ENCODE measurements around the gene NOL7.

NOL7 gene

GRCh38 chr6:13660893-13661292, 45.8 kb downstream of the NOL7 start:
- H3K27me3 ChIP-seq (ENCODE audit: insufficient read depth, poor library complexity, severe bottlenecking) = no peaks in the 10 kb centered on the region
- no peak overlapping the region for H3K4me3 ChIP-seq (replicated peaks; ENCODE audit: insufficient read depth, low read length)
- no peak overlapping the region for H3K27ac ChIP-seq (replicated peaks)

GRCh38 chr6:13661647-13662046, 46.5 kb downstream of the NOL7 start:
- DNase-seq (ENCODE audit: low read depth in 1 of 2, low spot score in 1 of 2) = no peak
- H3K27me3 ChIP-seq (ENCODE audit: insufficient read depth, poor library complexity, severe bottlenecking) = no peaks in the 10 kb centered on the region
- no peak overlapping the region for H3K27ac ChIP-seq (replicated peaks)
- no peak overlapping the region for H3K4me3 ChIP-seq (replicated peaks; ENCODE audit: insufficient read depth, low read length)
- no peak for TF ChIP-seq CTCF (IDR thresholded peaks at IDR 0.05; ENCODE audit: insufficient read depth, low read length)
- no peak for TF ChIP-seq REST (IDR thresholded peaks at IDR 0.05; ENCODE audit: insufficient replicate concordance, low read depth)
- no peak for TF ChIP-seq SPI1 (IDR thresholded peaks at IDR 0.05; ENCODE audit: borderline replicate concordance, low read depth)
- no peak for TF ChIP-seq GABPA (IDR thresholded peaks at IDR 0.05; ENCODE audit: low read depth)

More at GRCh38 chr6:13660893-13661292, 45.8 kb downstream of the NOL7 start:
- TF ChIP-seq REST (IDR thresholded peaks at IDR 0.05; ENCODE audit: insufficient replicate concordance, low read depth) = no peak
- TF ChIP-seq CTCF (IDR thresholded peaks at IDR 0.05; ENCODE audit: insufficient read depth, low read length) = no peak
- TF ChIP-seq SPI1 (IDR thresholded peaks at IDR 0.05; ENCODE audit: borderline replicate concordance, low read depth) = no peak
- TF ChIP-seq POLR2AphosphoS5 (IDR thresholded peaks at IDR 0.05; ENCODE audit: low read depth) = no peak
- no peak for TF ChIP-seq GABPA (IDR thresholded peaks at IDR 0.05; ENCODE audit: low read depth)
- DNase-seq (ENCODE audit: low read depth in 1 of 2, low spot score in 1 of 2) = no peak

GRCh38 chr6:13662651-13663334, 47.7 kb downstream of the NOL7 start:
- Histone ChIP-seq H3K27me3 (ENCODE audit: insufficient read depth, poor library complexity, severe bottlenecking) (no peaks in the 10 kb centered on the region), H3K27ac (replicated peaks) (no peak overlapping the region), H3K4me3 (replicated peaks; ENCODE audit: insufficient read depth, low read length) (no peak overlapping the region)
- DNase-seq (ENCODE audit: low read depth in 1 of 2, low spot score in 1 of 2) = no peak
- TF ChIP-seq CTCF (IDR thresholded peaks at IDR 0.05; ENCODE audit: insufficient read depth, low read length) (no peak), SPI1 (IDR thresholded peaks at IDR 0.05; ENCODE audit: borderline replicate concordance, low read depth) (no peak), REST (IDR thresholded peaks at IDR 0.05; ENCODE audit: insufficient replicate concordance, low read depth) (no peak), GABPA (IDR thresholded peaks at IDR 0.05; ENCODE audit: low read depth) (no peak), POLR2AphosphoS5 (IDR thresholded peaks at IDR 0.05; ENCODE audit: low read depth) (no peak)

Measured in HL-60 (cell line).